HG03135 (cell line): Measurements from ENCODE around the gene ATP13A3.

Source experiments
- ATAC-seq: cut with Tn5 transposase; IDR thresholded peaks from one replicate; pipeline ENCODE4 v1.9.1; 2021; ENCODE audit warnings: mild to moderate bottlenecking, moderate library complexity; ENCODE audit not compliant: unreplicated experiment

The ATP13A3 gene

DNA sequence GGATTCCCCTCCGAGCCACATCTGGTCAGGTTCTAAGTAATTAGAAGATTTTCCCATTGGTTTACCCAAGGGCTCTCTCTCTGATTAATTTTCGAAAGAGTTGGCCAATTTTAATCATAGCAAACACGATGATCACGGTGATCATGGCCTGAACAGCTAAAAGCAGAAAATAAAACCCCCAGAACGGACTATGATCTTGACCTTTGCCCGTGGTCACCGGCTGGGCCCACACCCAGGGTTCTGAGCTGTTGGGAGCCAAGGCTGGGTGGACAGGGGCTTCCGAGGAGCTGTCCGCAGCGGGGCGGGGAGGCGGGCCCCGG is 90.3 kb downstream of the ATP13A3 start:
- no peak for ATAC-seq

- ATAC-seq: no peak
These were observed 90.8 kb downstream of the ATP13A3 start for GRCh38 chr3:194395778-194396538.

GRCh38 chr3:194395212-194395611 is 91.6 kb downstream of the ATP13A3 start:
- no peak for ATAC-seq

DNA sequence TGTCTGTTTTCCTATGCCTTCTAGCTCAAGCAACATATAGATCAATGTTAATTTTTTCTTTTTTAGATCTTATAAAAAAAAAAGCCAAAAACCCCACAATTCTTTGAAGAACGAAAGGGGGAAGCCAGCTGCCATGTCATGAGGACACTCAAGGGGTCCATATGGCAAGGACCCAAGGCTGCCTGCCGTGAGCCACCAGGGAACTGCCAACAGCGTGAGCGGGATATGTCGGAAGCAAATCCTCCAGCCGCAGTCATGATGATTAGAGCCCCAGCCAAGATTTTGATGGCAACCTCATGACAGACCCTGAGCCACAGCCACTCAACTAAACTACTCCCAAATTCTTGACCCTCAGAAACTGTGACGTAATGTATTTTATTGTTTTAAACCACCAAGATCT is 94.2 kb downstream of the ATP13A3 start:
- no peak for ATAC-seq

DNA sequence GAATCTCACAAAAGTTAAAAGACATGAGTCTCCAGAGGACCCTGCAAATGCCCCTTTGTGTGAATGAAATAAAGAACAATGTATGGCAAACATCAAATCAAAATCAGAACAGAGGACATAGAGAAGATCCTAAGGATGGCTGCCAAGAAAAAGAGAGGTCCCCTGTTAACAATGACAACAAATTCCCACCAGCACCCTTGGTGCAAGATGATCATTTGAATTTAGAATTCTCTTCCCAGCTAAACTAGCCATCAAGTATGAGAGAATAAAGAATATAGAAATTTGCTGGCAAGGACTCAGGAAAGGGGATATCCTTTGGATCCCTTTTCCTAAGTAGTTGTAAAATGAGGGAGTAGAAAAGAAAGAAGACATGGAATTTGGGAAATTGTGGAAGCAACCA is 96.0 kb downstream of the ATP13A3 start:
- ATAC-seq: no peak

DNA sequence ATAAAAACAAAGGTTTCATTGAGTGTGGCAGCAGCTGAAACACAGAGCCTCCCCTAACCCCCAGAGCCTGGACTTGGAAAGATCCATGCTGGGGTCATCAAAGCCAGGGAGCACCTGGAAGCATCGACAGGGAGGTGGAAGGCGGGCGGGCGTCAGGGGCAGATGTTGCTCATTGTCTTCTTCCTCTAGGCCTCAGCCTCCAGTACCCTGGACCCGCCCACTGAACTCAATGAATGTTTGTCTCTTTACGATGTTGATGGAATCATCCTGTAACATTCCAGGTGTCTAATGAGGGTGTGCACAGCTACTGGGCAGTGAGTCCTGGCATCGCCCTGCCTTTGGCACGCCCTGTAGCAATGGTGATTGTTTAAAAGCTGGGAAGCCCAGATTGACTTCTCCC is 97.5 kb downstream of the ATP13A3 start:
- no peak for ATAC-seq

DNA sequence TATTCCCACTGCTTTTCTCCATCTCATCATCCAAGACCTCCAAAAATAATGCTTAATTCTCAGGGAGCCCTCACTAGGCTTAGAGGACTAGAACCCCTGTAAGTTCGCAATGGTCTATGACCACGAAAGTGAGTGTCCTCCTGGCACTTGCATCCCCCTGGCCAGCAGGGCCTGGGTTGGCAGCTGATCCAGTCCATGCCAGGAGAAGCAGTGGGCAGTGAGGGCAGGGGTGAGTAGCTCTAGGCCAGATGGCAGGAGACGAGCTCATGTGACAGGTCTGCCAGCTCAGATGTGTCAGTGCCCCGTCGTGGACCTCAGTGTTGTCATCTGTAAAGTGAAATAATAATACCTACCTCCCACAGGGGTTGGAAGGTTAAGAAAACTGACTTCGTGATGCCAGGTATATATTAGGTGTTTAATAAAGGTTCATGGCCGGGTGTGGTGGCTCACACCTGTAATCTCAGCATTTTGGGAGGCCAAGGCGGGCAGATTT is 98.8 kb downstream of the ATP13A3 start:
- no peak for ATAC-seq

DNA sequence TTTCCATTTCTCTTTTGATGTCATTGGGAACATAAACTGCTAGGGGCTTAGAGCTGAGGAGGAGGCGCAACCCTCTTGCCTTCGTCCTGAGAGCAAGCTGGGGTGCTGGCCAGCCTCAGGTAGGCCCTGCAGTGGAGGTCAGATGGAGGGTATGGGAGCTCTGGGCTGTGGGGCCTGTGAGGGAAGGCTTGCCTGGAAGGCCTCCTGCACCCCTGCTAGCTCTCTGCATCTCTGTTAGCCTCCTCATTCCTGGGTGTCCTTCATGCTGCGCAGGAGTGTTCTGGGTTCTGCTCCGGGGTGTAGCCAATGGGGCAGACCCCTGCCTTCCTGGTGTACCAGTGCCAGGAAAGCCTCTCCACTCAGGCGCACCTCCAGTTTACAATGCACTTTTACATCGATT is 99.5 kb downstream of the ATP13A3 start:
- no peak for ATAC-seq

DNA sequence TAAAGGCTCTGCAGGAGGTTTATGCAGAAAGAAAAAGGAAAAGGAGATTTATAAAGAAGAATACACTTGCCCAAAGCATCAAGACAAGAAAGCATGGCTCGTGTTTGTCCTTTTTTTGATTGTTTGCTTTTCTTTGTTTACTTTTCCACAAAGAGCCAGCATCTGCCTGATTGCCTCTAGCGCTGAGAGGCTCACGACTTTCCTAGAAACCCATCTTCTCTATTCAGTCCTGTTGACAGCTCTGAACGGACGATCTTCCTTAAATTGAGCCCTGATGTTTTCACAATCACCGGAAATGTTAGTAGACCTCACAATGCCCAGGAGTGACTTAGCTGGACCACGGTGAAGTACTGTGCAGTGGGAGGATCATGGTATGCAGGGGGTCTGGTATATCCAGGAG is 100.2 kb downstream of the ATP13A3 start:
- no peak for ATAC-seq

- no peak for ATAC-seq
These were observed 100.7 kb downstream of the ATP13A3 start for GRCh38 chr3:194386066-194386465.

DNA sequence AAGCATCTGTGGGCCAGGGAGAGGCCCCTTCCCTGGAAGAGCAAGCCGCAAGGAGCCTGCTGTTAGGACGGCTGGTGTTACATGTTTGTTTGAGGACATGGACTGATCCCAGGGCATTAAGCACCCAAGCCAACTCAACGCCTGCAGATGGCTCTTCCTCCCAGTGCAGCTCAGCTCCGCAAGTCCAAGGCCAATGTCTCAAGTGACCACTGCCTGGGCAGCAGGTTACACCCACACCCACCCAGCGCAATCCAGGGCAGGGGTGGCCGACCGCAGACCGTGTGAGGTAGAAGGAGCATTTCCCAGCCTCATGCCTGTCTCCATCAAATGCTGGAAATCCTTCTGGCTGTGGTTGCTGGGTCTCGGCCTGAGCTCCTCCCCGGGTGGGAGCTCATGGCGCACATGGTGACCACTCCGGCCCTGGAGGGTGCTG is 102.2 kb downstream of the ATP13A3 start:
- no peak for ATAC-seq

- no peak for ATAC-seq
These were observed 102.6 kb downstream of the ATP13A3 start for GRCh38 chr3:194384156-194384555.

DNA sequence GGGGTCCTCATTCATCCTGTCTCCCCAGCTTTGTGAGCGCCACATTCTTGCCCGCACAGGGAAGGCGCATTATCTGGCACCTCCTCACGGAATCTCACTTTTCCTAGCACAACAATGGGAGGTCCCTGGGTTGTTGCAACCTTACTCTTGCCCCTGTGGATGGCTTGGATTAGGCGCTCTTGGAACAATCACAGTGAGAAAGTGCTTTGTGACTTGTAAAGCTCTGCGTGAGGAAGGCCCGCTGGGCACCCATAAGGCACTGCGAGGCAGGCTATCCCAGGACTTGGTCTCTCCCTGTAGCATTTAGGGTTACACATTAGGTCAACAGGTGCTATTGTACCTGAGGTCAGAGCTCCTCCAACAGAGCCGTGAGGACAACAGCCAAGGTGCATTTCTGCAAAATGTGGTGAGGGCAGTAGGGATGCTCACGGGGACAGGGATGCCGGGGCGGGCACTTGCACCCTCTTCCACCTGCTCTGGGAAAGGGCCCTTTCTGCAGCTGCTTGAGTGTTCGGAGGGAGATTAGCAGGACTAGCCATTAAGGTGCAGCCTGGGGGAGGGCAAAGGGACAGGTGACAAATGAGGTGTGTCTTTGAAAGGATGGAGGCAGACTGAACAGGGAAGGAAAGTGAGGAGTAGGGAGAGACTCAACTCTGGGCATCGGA is 103.4 kb downstream of the ATP13A3 start:
- ATAC-seq: no peak

- ATAC-seq: no peak
These were observed 103.9 kb downstream of the ATP13A3 start for GRCh38 chr3:194382892-194383223.

- ATAC-seq: no peak
These were observed 104.5 kb downstream of the ATP13A3 start for GRCh38 chr3:194382196-194382891.

DNA sequence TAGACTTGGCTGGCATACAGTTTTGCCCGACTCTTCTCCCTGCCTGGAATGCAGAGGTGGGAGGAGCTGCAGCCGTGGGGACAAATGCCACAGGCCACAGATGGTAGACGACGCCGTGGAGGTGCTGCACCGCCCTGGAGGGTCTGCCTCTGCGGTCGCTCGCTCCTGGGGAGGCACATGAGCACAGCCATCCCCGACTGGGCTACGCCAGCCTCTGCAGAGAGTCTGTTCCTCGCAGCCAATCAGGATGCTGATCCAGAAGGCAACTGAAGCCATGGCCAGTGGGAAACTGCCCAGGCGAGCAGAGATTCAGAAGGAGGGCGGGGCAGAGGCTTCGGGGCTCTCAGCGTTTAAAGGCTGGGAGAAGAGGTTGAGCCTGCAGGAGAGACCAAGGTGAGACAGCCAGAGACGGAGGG is 105.3 kb downstream of the ATP13A3 start:
- ATAC-seq: no peak

GRCh38 chr3:194380326-194380725 is 106.5 kb downstream of the ATP13A3 start:
- no peak for ATAC-seq

GRCh38 chr3:194379651-194380050 is 107.2 kb downstream of the ATP13A3 start:
- ATAC-seq: no peak

GRCh38 chr3:194379231-194379630 is 107.6 kb downstream of the ATP13A3 start:
- ATAC-seq: no peak

DNA sequence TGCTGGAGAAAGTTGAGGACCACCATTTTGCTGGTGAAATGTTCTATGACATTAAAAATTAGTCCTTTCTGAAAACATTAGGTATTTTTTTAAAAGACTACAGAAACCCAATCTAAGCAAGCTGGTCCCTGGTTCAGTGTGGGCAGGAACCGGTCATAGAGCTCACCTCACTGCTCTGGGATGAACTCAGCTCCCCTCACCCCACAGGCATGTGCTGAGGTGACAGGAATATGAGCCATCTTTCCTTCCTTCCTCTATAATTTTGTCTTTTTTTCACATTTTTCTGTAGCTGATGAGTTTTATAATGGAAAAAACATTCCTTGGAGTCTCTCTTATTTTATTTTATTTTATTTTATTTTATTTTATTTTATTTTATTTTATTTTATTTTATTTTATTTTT is 109.1 kb downstream of the ATP13A3 start:
- no peak for ATAC-seq

DNA sequence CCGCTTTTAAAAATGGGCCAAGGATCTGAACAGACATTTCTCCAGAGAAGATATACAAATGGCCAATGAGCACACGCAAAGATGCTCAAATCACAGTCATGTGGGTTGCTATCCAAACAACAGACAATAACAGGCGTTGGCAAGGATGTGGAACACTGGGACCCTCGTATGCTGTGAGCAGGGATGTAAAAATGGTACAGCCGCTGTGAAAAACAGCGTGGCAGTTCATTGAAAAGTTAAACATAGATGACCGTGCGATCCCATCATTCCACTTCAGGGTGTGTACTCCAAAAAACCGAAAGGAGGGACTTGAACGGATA is 110.6 kb downstream of the ATP13A3 start:
- no peak for ATAC-seq
